Dendritic cell treated with granulocyte-macrophage colony-stimulating factor and Interleukin-4, amounts not matched to agents 40 ng/mL and 50 ng/mL, for 4 days (primary cell): Measurements from ENCODE around the gene NRDC.

Experiments used
- H3K27ac Mint-ChIP-seq: one replicate; pipeline ENCODE4 v1.8.0; 2022; ENCODE audit warnings: mild to moderate bottlenecking, mixed read lengths
- H3K27me3 Mint-ChIP-seq: one replicate; pipeline ENCODE4 v1.8.0; 2022; ENCODE audit warnings: mild to moderate bottlenecking, mixed read lengths
- H3K36me3 Mint-ChIP-seq: one replicate; pipeline ENCODE4 v1.8.0; 2022; ENCODE audit warnings: low read depth, mixed read lengths
- H3K4me1 Mint-ChIP-seq: one replicate; pipeline ENCODE4 v1.8.0; 2022; ENCODE audit warnings: low read depth, mixed read lengths
- H3K4me3 Mint-ChIP-seq: one replicate; pipeline ENCODE4 v1.8.0; 2022; ENCODE audit warnings: mild to moderate bottlenecking, moderate library complexity, mixed read lengths
- H3K9me3 Mint-ChIP-seq: one replicate; pipeline ENCODE4 v1.8.0; 2022; ENCODE audit warnings: mixed read lengths
- intact Hi-C: fragments of 100-400 bp; cut with micrococcal nuclease; formaldehyde crosslinking; loops from one replicate; pipeline ENCODE4 v1.15.0; 2022

The NRDC gene

DNA sequence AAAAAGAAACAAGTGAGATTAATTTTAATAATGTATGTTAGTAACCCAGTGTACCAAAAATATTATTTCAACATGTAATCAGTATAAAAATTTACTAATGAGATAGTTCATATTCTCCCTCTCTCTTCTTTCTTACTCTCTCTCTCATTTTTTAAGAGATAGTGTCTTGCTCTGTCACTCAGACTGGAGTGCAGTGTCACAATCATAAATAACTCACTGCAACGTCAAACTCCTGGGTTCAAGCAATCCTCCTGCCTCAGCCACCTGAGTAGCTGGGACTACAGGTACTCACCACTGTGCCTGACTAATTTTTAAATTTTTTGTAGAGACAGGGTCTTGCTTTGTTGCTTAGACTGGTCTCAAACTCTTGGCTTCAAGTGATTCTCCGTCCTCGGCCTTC, 123.9 kb downstream of the NRDC start:
- Mint-ChIP-seq H3K4me3 (no peak overlapping the region), H3K9me3 (peaks cover 8% of the 10 kb centered on the region), H3K36me3 (peaks cover 30% of the 10 kb centered on the region), H3K27ac (no peak overlapping the region), H3K27me3 (no peaks in the 10 kb centered on the region), H3K4me1 (no peaks in the 10 kb centered on the region)
- intact Hi-C loops, result no loop called here

DNA sequence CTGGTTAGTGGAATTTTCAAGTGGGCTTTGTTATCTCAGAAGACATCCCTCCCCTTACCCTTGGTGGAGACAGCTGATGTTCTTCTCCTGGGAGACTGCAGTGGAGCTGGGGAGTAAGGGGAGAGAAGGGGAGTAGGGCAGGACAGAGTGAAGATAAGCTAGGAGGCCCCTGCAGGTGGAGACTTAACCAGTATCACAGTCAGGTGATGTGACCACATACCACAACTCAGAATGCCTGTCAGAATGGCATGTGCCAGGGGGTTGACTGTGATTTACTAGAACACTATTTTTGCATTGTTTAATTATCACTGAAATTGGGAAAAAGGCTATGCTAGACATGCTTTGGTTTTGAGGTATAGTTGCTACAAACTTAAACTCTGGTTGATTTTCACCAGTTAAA, 124.6 kb downstream of the NRDC start:
- peaks cover 27% of the 10 kb centered on the region for H3K36me3 Mint-ChIP-seq
- intact Hi-C loops, result no loop called here

GRCh38 chr1:51752073-51752948, 126.2 kb downstream of the NRDC start:
- no peak overlapping the region for H3K4me3 Mint-ChIP-seq
- no peak overlapping the region for H3K27ac Mint-ChIP-seq
- peaks cover 33% of the 10 kb centered on the region for H3K36me3 Mint-ChIP-seq
- intact Hi-C loops, result no loop called here
- H3K9me3 Mint-ChIP-seq, result peaks cover 8% of the 10 kb centered on the region
- no peaks in the 10 kb centered on the region for H3K4me1 Mint-ChIP-seq
- H3K27me3 Mint-ChIP-seq, result no peaks in the 10 kb centered on the region

More for the DNA sequence above, 124.6 kb downstream of the NRDC start:
- peaks cover 8% of the 10 kb centered on the region for H3K9me3 Mint-ChIP-seq
- H3K4me1 Mint-ChIP-seq, result no peaks in the 10 kb centered on the region
- no peak overlapping the region for H3K4me3 Mint-ChIP-seq
- no peak overlapping the region for H3K27ac Mint-ChIP-seq
- H3K27me3 Mint-ChIP-seq, result no peaks in the 10 kb centered on the region

DNA sequence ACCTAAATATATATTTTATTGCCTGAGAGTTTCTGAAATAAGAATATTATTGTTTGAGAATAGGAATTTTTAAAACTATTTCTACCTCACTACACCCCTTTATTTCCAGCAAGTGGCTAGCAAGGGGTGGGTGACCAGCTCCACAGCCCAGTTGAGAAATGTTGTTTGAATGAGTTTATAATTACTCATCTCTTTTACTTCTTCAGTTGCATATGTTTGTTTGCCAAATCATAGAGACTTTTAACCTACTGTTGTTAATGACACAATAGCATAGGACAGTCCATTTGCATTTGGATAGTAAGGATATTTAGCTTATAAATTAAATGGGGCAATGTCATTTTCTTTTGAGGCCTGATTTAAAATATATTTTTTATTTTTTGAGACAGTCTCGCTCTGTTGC, 127.8 kb downstream of the NRDC start:
- peaks cover 34% of the 10 kb centered on the region for H3K36me3 Mint-ChIP-seq
- no peak overlapping the region for H3K27ac Mint-ChIP-seq
- no peak overlapping the region for H3K4me3 Mint-ChIP-seq
- no peaks in the 10 kb centered on the region for H3K4me1 Mint-ChIP-seq
- intact Hi-C loops, result no loop called here
- peaks cover 8% of the 10 kb centered on the region for H3K9me3 Mint-ChIP-seq
- no peaks in the 10 kb centered on the region for H3K27me3 Mint-ChIP-seq

GRCh38 chr1:51750218-51750617, 128.3 kb downstream of the NRDC start:
- Mint-ChIP-seq H3K4me1 (no peaks in the 10 kb centered on the region), H3K36me3 (peaks cover 29% of the 10 kb centered on the region), H3K27me3 (no peaks in the 10 kb centered on the region), H3K27ac (no peak overlapping the region), H3K9me3 (peaks cover 8% of the 10 kb centered on the region), H3K4me3 (no peak overlapping the region)
- intact Hi-C loops, result no loop called here

- H3K27ac Mint-ChIP-seq, result no peak overlapping the region
- H3K9me3 Mint-ChIP-seq, result peaks cover 8% of the 10 kb centered on the region
- no peak overlapping the region for H3K4me3 Mint-ChIP-seq
- no peaks in the 10 kb centered on the region for H3K4me1 Mint-ChIP-seq
- intact Hi-C loops, result no loop called here
- peaks cover 23% of the 10 kb centered on the region for H3K36me3 Mint-ChIP-seq
- H3K27me3 Mint-ChIP-seq, result no peaks in the 10 kb centered on the region
These were observed 129.4 kb downstream of the NRDC start for GRCh38 chr1:51749151-51749550.

DNA sequence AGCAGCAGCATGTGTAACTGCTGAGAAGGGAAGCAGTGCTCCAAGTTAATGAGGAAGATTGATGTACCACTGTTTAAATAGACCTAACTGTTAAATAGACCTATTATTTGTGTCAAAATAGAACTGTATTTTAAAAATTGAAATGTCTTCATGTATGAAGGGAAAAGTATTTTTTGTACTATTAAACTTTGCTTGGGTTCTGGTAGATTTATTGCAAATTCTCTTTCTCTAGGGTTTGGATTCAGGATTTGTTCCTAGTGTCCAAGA, 133.3 kb downstream of the NRDC start:
- H3K27me3 Mint-ChIP-seq, result no peaks in the 10 kb centered on the region
- no peak overlapping the region for H3K4me3 Mint-ChIP-seq
- peaks cover 9% of the 10 kb centered on the region for H3K4me1 Mint-ChIP-seq
- no peaks in the 10 kb centered on the region for H3K9me3 Mint-ChIP-seq
- peaks cover 17% of the 10 kb centered on the region for H3K36me3 Mint-ChIP-seq
- intact Hi-C loops, result no loop called here
- no peak overlapping the region for H3K27ac Mint-ChIP-seq

DNA sequence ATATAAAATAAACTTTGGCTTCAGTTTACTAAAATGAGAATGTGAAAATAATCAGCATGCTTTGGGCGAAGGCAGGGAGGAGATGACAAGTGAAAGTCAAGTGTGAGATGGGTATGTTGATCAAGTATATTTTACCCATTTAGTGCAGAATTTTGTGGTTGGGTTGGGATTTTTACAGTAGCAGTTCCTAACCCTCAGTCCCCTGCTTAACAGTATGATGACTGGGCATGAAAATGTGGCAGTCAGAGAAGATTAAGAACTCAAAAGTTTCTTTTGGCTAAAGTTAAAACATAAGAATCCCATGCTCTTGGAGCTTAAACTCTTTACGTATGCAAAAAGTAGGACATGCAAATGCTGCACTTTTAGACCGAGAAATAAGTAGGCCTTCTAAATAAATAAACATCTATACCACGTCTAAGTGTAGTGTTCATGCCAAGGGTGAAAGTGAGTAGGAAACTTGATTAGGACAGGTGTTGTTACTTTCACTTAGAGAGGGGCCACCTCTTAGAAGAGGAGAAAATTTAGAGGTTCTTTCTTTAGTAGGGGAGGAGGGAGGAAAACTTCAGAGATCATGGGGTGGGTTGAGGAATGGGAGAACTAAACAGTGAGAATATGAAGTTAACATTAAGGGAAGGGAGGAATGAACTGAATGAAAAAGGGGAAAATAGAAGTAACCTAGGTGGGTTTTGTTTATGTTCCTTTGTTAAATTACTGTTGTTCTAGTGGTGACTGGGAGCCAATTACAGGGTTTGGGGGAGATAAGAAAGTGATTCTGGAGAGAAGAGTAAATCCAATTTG, 133.8 kb downstream of the NRDC start:
- no peak overlapping the region for H3K27ac Mint-ChIP-seq
- intact Hi-C loops, result no loop called here

GRCh38 chr1:51741121-51741681, 137.3 kb downstream of the NRDC start:
- H3K9me3 Mint-ChIP-seq, result no peaks in the 10 kb centered on the region
- intact Hi-C loops, result no loop called here
- no peak overlapping the region for H3K27ac Mint-ChIP-seq
- no peak overlapping the region for H3K4me3 Mint-ChIP-seq
- H3K36me3 Mint-ChIP-seq, result peaks cover 7% of the 10 kb centered on the region
- no peaks in the 10 kb centered on the region for H3K27me3 Mint-ChIP-seq
- H3K4me1 Mint-ChIP-seq, result peaks cover 14% of the 10 kb centered on the region

More for the DNA sequence above, 133.8 kb downstream of the NRDC start:
- H3K4me3 Mint-ChIP-seq, result no peak overlapping the region
- peaks cover 17% of the 10 kb centered on the region for H3K36me3 Mint-ChIP-seq
- H3K27me3 Mint-ChIP-seq, result no peaks in the 10 kb centered on the region
- H3K9me3 Mint-ChIP-seq, result no peaks in the 10 kb centered on the region
- peaks cover 9% of the 10 kb centered on the region for H3K4me1 Mint-ChIP-seq

DNA sequence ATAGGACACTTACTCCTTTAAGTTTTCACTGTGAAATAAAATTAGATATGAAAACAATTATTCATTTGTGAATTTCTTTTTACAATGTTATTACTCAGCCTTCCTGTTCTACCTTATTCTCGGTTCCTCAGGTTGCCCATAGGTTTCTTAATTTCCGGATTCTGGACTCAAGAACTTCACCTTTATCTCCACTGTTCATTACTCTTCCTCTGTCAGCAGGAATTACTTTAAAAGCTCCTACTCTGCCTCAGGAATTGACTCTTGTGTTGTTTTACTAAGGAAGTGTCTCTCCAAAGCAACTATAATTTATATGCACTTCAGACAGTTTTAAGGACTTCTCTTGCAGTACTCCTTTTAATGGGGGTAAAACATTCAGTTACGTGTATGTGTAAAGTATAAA, 137.9 kb downstream of the NRDC start:
- Mint-ChIP-seq H3K27me3 (no peaks in the 10 kb centered on the region), H3K4me3 (no peak overlapping the region), H3K27ac (no peak overlapping the region), H3K36me3 (peaks cover 7% of the 10 kb centered on the region), H3K9me3 (no peaks in the 10 kb centered on the region), H3K4me1 (peaks cover 14% of the 10 kb centered on the region)
- intact Hi-C loops, result no loop called here
